WTC11 (cell line): ENCODE measurements around the gene ASIC2. TPM values are rescaled to one million over a fixed set of nuclear protein-coding genes. Genes with fewer than 3 reads are reported as not detected.

Source experiments
- ATAC-seq: fragments of 200-7000 bp; cut with Tn5 transposase; 2 replicates; pipeline ENCODE4 v1.10.0; 2021; ENCODE audit warnings: mild to moderate bottlenecking, moderate library complexity
- CTCF ChIA-PET: fragments of 300-600 bp; sonication (Branson Sonifier 250); formaldehyde crosslinking; loops from one replicate; lab custom pipeline; 2021; ENCODE audit warnings: antibody characterized with exemption; lab: Charles Lee
- POLR2A ChIA-PET: fragments of 350-600 bp; sonication (Branson Sonifier 250); formaldehyde crosslinking; loops from one replicate; lab custom pipeline; 2021; ENCODE audit warnings: antibody characterized with exemption; lab: Charles Lee
- DNase-seq: peaks from one replicate; pipeline ENCODE4 v3.0.0; 2021; ENCODE audit warnings: low spot score
- H3K27ac Mint-ChIP-seq: 2 replicates; pipeline ENCODE4 v1.8.0; 2021; ENCODE audit warnings: mixed read lengths
- H3K27me3 Mint-ChIP-seq: 2 replicates; pipeline ENCODE4 v1.8.0; 2021; ENCODE audit warnings: low read depth, mild to moderate bottlenecking, moderate library complexity, mixed read lengths
- H3K36me3 Mint-ChIP-seq: 2 replicates; pipeline ENCODE4 v1.8.0; 2021; ENCODE audit warnings: mixed read lengths
- H3K4me1 Mint-ChIP-seq: 2 replicates; pipeline ENCODE4 v1.8.0; 2022; ENCODE audit warnings: mixed read lengths
- H3K4me3 Mint-ChIP-seq: 2 replicates; pipeline ENCODE4 v1.8.0; 2021; ENCODE audit warnings: mild to moderate bottlenecking, moderate library complexity, mixed read lengths
- H3K9me3 Mint-ChIP-seq: 2 replicates; pipeline ENCODE4 v1.8.0; 2021; ENCODE audit warnings: mixed read lengths
- ARID4B ChIP-seq: sonication (generic); formaldehyde crosslinking; IDR thresholded peaks from 2 replicates; pipeline ENCODE4 v1.8.0; 2023; ENCODE audit warnings: missing genetic modification reagents, mild to moderate bottlenecking, borderline replicate concordance
- ATF6 ChIP-seq: sonication (generic); formaldehyde crosslinking; IDR thresholded peaks from 2 replicates; pipeline ENCODE4 v1.8.1; 2023; ENCODE audit warnings: mild to moderate bottlenecking, missing genetic modification reagents
- ELF4 ChIP-seq: sonication (generic); formaldehyde crosslinking; IDR thresholded peaks from 2 replicates; pipeline ENCODE4 v1.8.1; 2022; ENCODE audit warnings: low read depth, mild to moderate bottlenecking, moderate library complexity, missing genetic modification reagents
- ESRRA ChIP-seq: sonication (generic); formaldehyde crosslinking; IDR thresholded peaks from 2 replicates; pipeline ENCODE4 v1.8.1; 2022; ENCODE audit warnings: mild to moderate bottlenecking, missing genetic modification reagents, borderline replicate concordance
- GRHL2 ChIP-seq: fragments of 250-450 bp; sonication (Bioruptor Pico); IDR thresholded peaks from 2 replicates; pipeline ENCODE4 v1.8.0; 2022; ENCODE audit warnings: mild to moderate bottlenecking, moderate library complexity; ENCODE audit not compliant: insufficient replicate concordance, severe bottlenecking
- GTF2I ChIP-seq: fragments of 250-450 bp; sonication (Bioruptor Pico); conservative IDR thresholded peaks from 2 replicates; pipeline ENCODE4 v1.4.0; 2021; ENCODE audit warnings: mild to moderate bottlenecking
- HMGA2 ChIP-seq: fragments of 250-450 bp; sonication (Bioruptor Pico); IDR thresholded peaks from 2 replicates; pipeline ENCODE4 v1.4.0; 2021; ENCODE audit warnings: mild to moderate bottlenecking, moderate library complexity
- HMGXB4 ChIP-seq: sonication (generic); formaldehyde crosslinking; IDR thresholded peaks from 2 replicates; pipeline ENCODE4 v1.8.1; 2023; ENCODE audit warnings: mild to moderate bottlenecking, moderate library complexity, missing genetic modification reagents
- IRF1 ChIP-seq: sonication (generic); formaldehyde crosslinking; IDR thresholded peaks from 2 replicates; pipeline ENCODE4 v1.8.0; 2023; ENCODE audit warnings: missing genetic modification reagents
- JAZF1 ChIP-seq: fragments of 250-450 bp; sonication (Bioruptor Pico); IDR thresholded peaks from 2 replicates; pipeline ENCODE4 v1.9.0; 2021; ENCODE audit warnings: moderate library complexity, mild to moderate bottlenecking, inconsistent platforms
- MYBL2 ChIP-seq: sonication (generic); formaldehyde crosslinking; IDR thresholded peaks from 2 replicates; pipeline ENCODE4 v1.8.1; 2023; ENCODE audit warnings: mild to moderate bottlenecking, moderate library complexity, missing genetic modification reagents
- NR1H2 ChIP-seq: sonication (generic); formaldehyde crosslinking; IDR thresholded peaks from 2 replicates; pipeline ENCODE4 v1.9.0; 2021; ENCODE audit warnings: mild to moderate bottlenecking, moderate library complexity, missing genetic modification reagents
- PREB ChIP-seq: sonication (generic); formaldehyde crosslinking; IDR thresholded peaks from 2 replicates; pipeline ENCODE4 v1.8.1; 2022; ENCODE audit warnings: mild to moderate bottlenecking, missing genetic modification reagents, moderate library complexity, borderline replicate concordance
- PRRX2 ChIP-seq: fragments of 250-450 bp; sonication (Bioruptor Pico); IDR thresholded peaks from 2 replicates; pipeline ENCODE4 v1.8.0; 2021; ENCODE audit warnings: mild to moderate bottlenecking
- RELA ChIP-seq: sonication (generic); formaldehyde crosslinking; IDR thresholded peaks from 2 replicates; pipeline ENCODE4 v1.8.1; 2022; ENCODE audit warnings: missing genetic modification reagents, mild to moderate bottlenecking, borderline replicate concordance
- STAT6 ChIP-seq: sonication (generic); formaldehyde crosslinking; conservative IDR thresholded peaks from 2 replicates; pipeline ENCODE4 v1.8.1; 2023; ENCODE audit warnings: mild to moderate bottlenecking, low read depth, missing genetic modification reagents, moderate library complexity
- TCF7 ChIP-seq: sonication (generic); formaldehyde crosslinking; IDR thresholded peaks from 2 replicates; pipeline ENCODE4 v1.8.0; 2022; ENCODE audit warnings: mild to moderate bottlenecking, low read depth, missing genetic modification reagents, moderate library complexity
- TEAD1 ChIP-seq: sonication (generic); formaldehyde crosslinking; IDR thresholded peaks from 2 replicates; pipeline ENCODE4 v1.8.0; 2022; ENCODE audit warnings: mild to moderate bottlenecking, missing genetic modification reagents
- TEAD4 ChIP-seq: sonication (generic); formaldehyde crosslinking; IDR thresholded peaks from 2 replicates; pipeline ENCODE4 v1.8.0; 2022; ENCODE audit warnings: mild to moderate bottlenecking, missing genetic modification reagents
- ZMAT4 ChIP-seq: fragments of 250-450 bp; sonication (Bioruptor Pico); IDR thresholded peaks from 2 replicates; pipeline ENCODE4 v1.9.0; 2021; ENCODE audit warnings: mild to moderate bottlenecking
- ZNF232 ChIP-seq: sonication (generic); formaldehyde crosslinking; IDR thresholded peaks from 2 replicates; pipeline ENCODE4 v1.8.0; 2022; ENCODE audit warnings: mild to moderate bottlenecking, missing genetic modification reagents
- ZNF317 ChIP-seq: sonication (generic); formaldehyde crosslinking; IDR thresholded peaks from 2 replicates; pipeline ENCODE4 v1.8.1; 2023; ENCODE audit warnings: low read depth, mild to moderate bottlenecking, moderate library complexity, missing genetic modification reagents, borderline replicate concordance
- ZNF423 ChIP-seq: fragments of 250-450 bp; sonication (Bioruptor Pico); IDR thresholded peaks from 2 replicates; pipeline ENCODE4 v2.1.2; 2022; ENCODE audit warnings: mild to moderate bottlenecking, moderate library complexity
- total RNA-seq: library from RNA; stranded (reverse); gene quantifications from 3 replicates; pipeline ENCODE4 v1.2.3, GENCODE V29; 2021

Gene ASIC2
- total RNA-seq, 1 experiment from 2014 or later, result 2.7 TPM

- CTCF ChIA-PET, result interaction anchor here (1.0 to 1.3 kb wide), 3 partner anchors 29 to 445 kb away, joined by 3 to 4 read pairs (median 4); no protein-coding TSS in a partner anchor
- H3K36me3 Mint-ChIP-seq, result no peaks in the 10 kb centered on the region
- TF ChIP-seq GRHL2, result no peak
- TF ChIP-seq JAZF1 (CRISPR knock-in tag), result no peak
- no peak for TF ChIP-seq ZNF232 (CRISPR knock-in tag)
- TF ChIP-seq HMGA2 (CRISPR knock-in tag), result no peak
- no peak for TF ChIP-seq ATF6
- TF ChIP-seq TCF7, result no peak
- no peak for TF ChIP-seq RELA
- no peak for TF ChIP-seq ZNF317 (CRISPR knock-in tag)
- TF ChIP-seq GTF2I (CRISPR knock-in tag), result no peak
- TF ChIP-seq MYBL2, result no peak
- no peak for TF ChIP-seq TEAD1
- TF ChIP-seq, all 79 proteins: peak for 0
- no peak overlapping the region for H3K4me3 Mint-ChIP-seq
- H3K27me3 Mint-ChIP-seq, result no peaks in the 10 kb centered on the region
- POLR2A ChIA-PET, result no interaction called here
- H3K27ac Mint-ChIP-seq, result no peak overlapping the region
- H3K4me1 Mint-ChIP-seq, result peaks cover 13% of the 10 kb centered on the region
- no peak for DNase-seq
- no peaks in the 10 kb centered on the region for H3K9me3 Mint-ChIP-seq
- no peak for ATAC-seq
Measured at GRCh38 chr17:33229499-33229898, 63.6 kb downstream of the ASIC2 start.

- ChIA-PET POLR2A (no interaction called here), CTCF (interaction anchor here (1.0 to 1.3 kb wide), 3 partner anchors 29 to 446 kb away, joined by 3 to 4 read pairs (median 4); no protein-coding TSS in a partner anchor)
- TF ChIP-seq ZNF423 (CRISPR knock-in tag) (no peak), STAT6 (CRISPR knock-in tag) (no peak), ESRRA (CRISPR knock-in tag) (no peak), PREB (CRISPR knock-in tag) (no peak), TEAD4 (no peak), HMGXB4 (CRISPR knock-in tag) (no peak), TEAD1 (no peak), PRRX2 (CRISPR knock-in tag) (no peak), ARID4B (no peak), NR1H2 (no peak), ELF4 (no peak), IRF1 (CRISPR knock-in tag) (no peak), ZMAT4 (CRISPR knock-in tag) (no peak)
Measured at GRCh38 chr17:33229028-33229427, 64.1 kb downstream of the ASIC2 start.

More at GRCh38 chr17:33229028-33229427, 64.1 kb downstream of the ASIC2 start:
- H3K27me3 Mint-ChIP-seq, result peaks cover 4% of the 10 kb centered on the region; the same call in 1 of the 2 replicates
- no peak overlapping the region for H3K4me3 Mint-ChIP-seq
- ATAC-seq (no peak), DNase-seq (no peak)
- no peak overlapping the region for H3K27ac Mint-ChIP-seq
- H3K4me1 Mint-ChIP-seq, result peaks cover 13% of the 10 kb centered on the region
- H3K36me3 Mint-ChIP-seq, result no peaks in the 10 kb centered on the region
- H3K9me3 Mint-ChIP-seq, result no peaks in the 10 kb centered on the region
